ENCODE results near the gene FGF8.

The FGF8 gene

GRCh38 chr10:101777619-101778145, 1.8 kb upstream of the FGF8 start:
- TF ChIP-seq, protein P1, sequence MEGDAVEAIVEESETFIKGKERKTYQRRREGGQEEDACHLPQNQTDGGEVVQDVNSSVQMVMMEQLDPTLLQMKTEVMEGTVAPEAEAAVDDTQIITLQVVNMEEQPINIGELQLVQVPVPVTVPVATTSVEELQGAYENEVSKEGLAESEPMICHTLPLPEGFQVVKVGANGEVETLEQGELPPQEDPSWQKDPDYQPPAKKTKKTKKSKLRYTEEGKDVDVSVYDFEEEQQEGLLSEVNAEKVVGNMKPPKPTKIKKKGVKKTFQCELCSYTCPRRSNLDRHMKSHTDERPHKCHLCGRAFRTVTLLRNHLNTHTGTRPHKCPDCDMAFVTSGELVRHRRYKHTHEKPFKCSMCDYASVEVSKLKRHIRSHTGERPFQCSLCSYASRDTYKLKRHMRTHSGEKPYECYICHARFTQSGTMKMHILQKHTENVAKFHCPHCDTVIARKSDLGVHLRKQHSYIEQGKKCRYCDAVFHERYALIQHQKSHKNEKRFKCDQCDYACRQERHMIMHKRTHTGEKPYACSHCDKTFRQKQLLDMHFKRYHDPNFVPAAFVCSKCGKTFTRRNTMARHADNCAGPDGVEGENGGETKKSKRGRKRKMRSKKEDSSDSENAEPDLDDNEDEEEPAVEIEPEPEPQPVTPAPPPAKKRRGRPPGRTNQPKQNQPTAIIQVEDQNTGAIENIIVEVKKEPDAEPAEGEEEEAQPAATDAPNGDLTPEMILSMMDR (IDR thresholded peaks at IDR 0.05; ENCODE audit: low read depth, low read length, missing control alignments) = no peak
- no peak overlapping the region for H3K4me3 ChIP-seq (ENCODE audit: low read depth, low read length)
- DNase-seq (ENCODE audit: low read depth) = no peak

GRCh38 chr10:101776161-101776817, 375 bp upstream of the FGF8 start:
- H3K4me3 ChIP-seq (ENCODE audit: low read depth, low read length) = no peak overlapping the region
- TF ChIP-seq, protein P1 (IDR thresholded peaks at IDR 0.05; ENCODE audit: low read depth, low read length, missing control alignments) = no peak
- no peak for DNase-seq (ENCODE audit: low read depth)

GRCh38 chr10:101774589-101775272, 1.2 kb downstream of the FGF8 start:
- TF ChIP-seq, protein P1 (IDR thresholded peaks at IDR 0.05; ENCODE audit: low read depth, low read length, missing control alignments) = no peak
- DNase-seq (ENCODE audit: low read depth) = no peak
- H3K4me3 ChIP-seq (ENCODE audit: low read depth, low read length) = no peak overlapping the region

DNA sequence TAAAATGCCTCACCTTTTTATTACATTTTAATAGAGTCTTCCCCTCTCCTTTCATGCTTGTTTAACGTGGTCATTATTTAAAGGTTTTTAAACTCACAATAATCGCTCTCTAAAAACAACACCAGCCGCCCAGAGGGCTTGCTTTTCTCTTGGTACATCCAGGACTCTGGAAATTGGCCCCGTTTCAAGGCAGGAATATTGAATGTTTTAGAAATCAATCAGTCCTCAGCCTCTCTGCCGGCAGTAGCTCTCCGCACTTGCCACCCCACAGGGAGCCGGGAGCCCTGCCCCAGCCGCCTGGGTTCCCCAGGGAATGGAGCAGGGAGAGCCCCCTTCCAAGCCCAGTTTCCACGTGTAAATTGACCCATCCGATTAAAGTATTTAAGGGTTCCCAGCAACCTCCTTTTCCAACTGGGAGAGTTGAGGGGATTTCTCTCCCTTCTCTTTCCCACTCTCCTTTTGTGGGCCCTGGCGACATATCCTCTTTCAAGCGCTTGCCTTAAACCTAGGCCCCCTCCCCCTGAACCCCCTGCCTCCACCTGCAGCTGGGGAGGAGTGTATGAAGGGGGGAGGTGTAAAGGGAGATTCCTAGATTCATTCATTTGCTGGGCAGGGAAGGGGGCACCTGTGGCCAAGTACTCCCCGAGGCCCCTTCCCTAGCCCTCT, 1.9 kb downstream of the FGF8 start:
- no peak for DNase-seq (ENCODE audit: low read depth)
- H3K4me3 ChIP-seq (ENCODE audit: low read depth, low read length) = no peak overlapping the region
- TF ChIP-seq, protein P1 (IDR thresholded peaks at IDR 0.05; ENCODE audit: low read depth, low read length, missing control alignments) = no peak

- DNase-seq (ENCODE audit: low read depth) = no peak
- H3K4me3 ChIP-seq (ENCODE audit: low read depth, low read length) = no peak overlapping the region
- TF ChIP-seq, protein P1 (IDR thresholded peaks at IDR 0.05; ENCODE audit: low read depth, low read length, missing control alignments) = no peak
These were observed 2.8 kb downstream of the FGF8 start for GRCh38 chr10:101772895-101773761.
